Testis (tissue), 2 donors: ENCODE results near the gene NUDC.

ENCODE experiments used
- POLR2A ChIP-seq: fragments of 450-650 bp; IDR thresholded peaks from one replicate; pipeline ENCODE4 v1.6.1; 2017; ENCODE audit warnings: antibody characterized with exemption, mild to moderate bottlenecking, moderate library complexity
- TF ChIP-seq, protein P1 (sequence below), 3 experiments: fragments of 450-650 bp in 2 of 3; fragments of 200-600 bp in 1 of 3; sonication (generic) in 1 of 3; IDR thresholded peaks; one replicate each; pipeline ENCODE4 v1.5.1; 2016 to 2019; ENCODE audit warnings: antibody characterized with exemption in 3 of 3, mild to moderate bottlenecking in 2 of 3, moderate library complexity in 1 of 3

DNA sequence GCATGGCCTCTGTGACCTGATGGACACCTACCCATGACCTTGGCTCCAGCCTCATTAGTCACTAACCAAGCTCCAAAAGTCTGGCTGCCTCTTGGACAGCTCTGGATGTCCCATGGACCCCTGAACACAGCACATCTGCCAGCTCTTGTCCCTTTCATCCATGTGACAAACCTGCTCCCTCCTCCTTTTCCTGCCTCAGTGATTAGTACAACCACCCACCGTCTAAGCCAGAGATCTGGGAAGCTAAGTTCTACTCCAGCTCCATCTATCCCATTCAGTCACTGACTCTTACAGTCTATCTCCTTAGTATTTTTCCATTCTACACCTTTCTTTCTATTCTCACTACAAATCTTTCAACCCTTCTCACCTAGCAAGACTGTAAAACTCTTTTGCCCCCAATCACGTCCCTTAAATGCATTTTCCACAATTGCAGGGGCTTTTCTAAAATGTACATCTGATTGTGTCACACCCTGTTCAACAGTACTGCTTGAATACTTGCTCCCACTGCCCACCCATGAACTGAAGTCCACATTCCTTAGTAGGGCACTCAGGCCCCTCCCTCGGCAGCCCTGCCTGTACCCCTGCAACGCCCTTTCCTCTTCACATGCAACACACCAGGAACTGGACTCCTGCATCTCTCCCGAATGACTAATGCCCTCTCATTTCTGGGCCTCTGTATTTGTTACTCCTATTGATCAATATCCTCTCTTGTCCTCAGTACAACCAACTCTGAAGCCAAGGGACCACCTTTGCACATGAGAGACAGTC lies 38.7 kb upstream of the NUDC start:
- TF ChIP-seq, protein P1, sequence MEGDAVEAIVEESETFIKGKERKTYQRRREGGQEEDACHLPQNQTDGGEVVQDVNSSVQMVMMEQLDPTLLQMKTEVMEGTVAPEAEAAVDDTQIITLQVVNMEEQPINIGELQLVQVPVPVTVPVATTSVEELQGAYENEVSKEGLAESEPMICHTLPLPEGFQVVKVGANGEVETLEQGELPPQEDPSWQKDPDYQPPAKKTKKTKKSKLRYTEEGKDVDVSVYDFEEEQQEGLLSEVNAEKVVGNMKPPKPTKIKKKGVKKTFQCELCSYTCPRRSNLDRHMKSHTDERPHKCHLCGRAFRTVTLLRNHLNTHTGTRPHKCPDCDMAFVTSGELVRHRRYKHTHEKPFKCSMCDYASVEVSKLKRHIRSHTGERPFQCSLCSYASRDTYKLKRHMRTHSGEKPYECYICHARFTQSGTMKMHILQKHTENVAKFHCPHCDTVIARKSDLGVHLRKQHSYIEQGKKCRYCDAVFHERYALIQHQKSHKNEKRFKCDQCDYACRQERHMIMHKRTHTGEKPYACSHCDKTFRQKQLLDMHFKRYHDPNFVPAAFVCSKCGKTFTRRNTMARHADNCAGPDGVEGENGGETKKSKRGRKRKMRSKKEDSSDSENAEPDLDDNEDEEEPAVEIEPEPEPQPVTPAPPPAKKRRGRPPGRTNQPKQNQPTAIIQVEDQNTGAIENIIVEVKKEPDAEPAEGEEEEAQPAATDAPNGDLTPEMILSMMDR (IDR thresholded peaks at IDR 0.05) = no peak
- no peak for TF ChIP-seq POLR2A
